SU-DHL-6 (cell line): ENCODE data around the gene MYBL2.

Experiments
- H2AFZ ChIP-seq: fragments of 200-600 bp; sonication (generic); 2 replicates; pipeline ENCODE4 v1.6.1; 2014; ENCODE audit warnings: low read depth, mild to moderate bottlenecking, moderate library complexity, mixed read lengths, antibody characterized with exemption, low read length; ENCODE audit not compliant: severe bottlenecking
- H3F3A ChIP-seq: fragments of 200-600 bp; shearing (Covaris generic); 2 replicates; pipeline ENCODE4 v1.6.0; 2016; ENCODE audit warnings: antibody characterized with exemption, mild to moderate bottlenecking; ENCODE audit not compliant: insufficient read depth
- H3K27ac ChIP-seq: fragments of 200-600 bp; sonication (generic); 2 replicates; pipeline ENCODE4 v1.5.1; 2016; ENCODE audit warnings: low read depth, mild to moderate bottlenecking, low read length, moderate library complexity, mixed read lengths
- H3K27me3 ChIP-seq: fragments of 200-600 bp; sonication (generic), shearing (Covaris generic); 2 replicates; pipeline ENCODE4 v1.6.0; 2014; ENCODE audit warnings: mild to moderate bottlenecking, low read length
- H3K36me3 ChIP-seq: fragments of 200-600 bp; sonication (generic); 2 replicates; pipeline ENCODE4 v1.6.1; 2014; ENCODE audit warnings: mild to moderate bottlenecking, low read length, mixed read lengths
- H3K4me2 ChIP-seq: fragments of 300-600, 200-600 bp; shearing (Covaris generic), sonication (generic); 2 replicates; pipeline ENCODE4 v1.6.0; 2014; ENCODE audit warnings: low read length, low read depth, mild to moderate bottlenecking; ENCODE audit not compliant: poor library complexity, severe bottlenecking
- H3K4me3 ChIP-seq: fragments of 200-600 bp; sonication (generic); 2 replicates; pipeline ENCODE4 v1.5.1; 2014; ENCODE audit warnings: antibody characterized with exemption, low read length, mild to moderate bottlenecking, mixed read lengths; ENCODE audit not compliant: insufficient read depth, poor library complexity, severe bottlenecking
- H3K79me2 ChIP-seq: fragments of 200-600 bp; sonication (generic); 2 replicates; pipeline ENCODE4 v1.6.1; 2014; ENCODE audit warnings: mild to moderate bottlenecking, low read length, moderate library complexity; ENCODE audit not compliant: insufficient read depth
- H3K9ac ChIP-seq: fragments of 200-600 bp; sonication (generic); 2 replicates; pipeline ENCODE4 v1.7.0; 2014; ENCODE audit warnings: mild to moderate bottlenecking, low read length
- H3K9me2 ChIP-seq: fragments of 200-600 bp; sonication (generic); replicated peaks from 2 replicates; pipeline ENCODE4 v1.6.1; 2014; ENCODE audit warnings: low read length; ENCODE audit not compliant: insufficient read depth
- H3K9me3 ChIP-seq: fragments of 200-600 bp; sonication (generic); 2 replicates; pipeline ENCODE4 v1.6.1; 2014; ENCODE audit warnings: low read length, mixed read lengths; ENCODE audit not compliant: insufficient read depth
- H4K20me1 ChIP-seq: fragments of 200-600 bp; sonication (generic); 2 replicates; pipeline ENCODE4 v1.6.1; 2014; ENCODE audit warnings: low read depth, mild to moderate bottlenecking, antibody characterized with exemption, low read length, moderate library complexity, mixed read lengths
- EZH2phosphoT487 ChIP-seq: fragments of 200-600 bp; sonication (generic), shearing (Covaris generic); conservative IDR thresholded peaks from 2 replicates; pipeline ENCODE4 v1.6.1; 2018; ENCODE audit warnings: mild to moderate bottlenecking, antibody characterized with exemption, low read length, moderate library complexity, mixed read lengths
- TF ChIP-seq, protein P1 (sequence below): fragments of 200-600 bp; sonication (generic); IDR thresholded peaks from one replicate; pipeline ENCODE4 v1.5.1; 2017; ENCODE audit warnings: antibody characterized with exemption, mild to moderate bottlenecking, low read length, moderate library complexity; ENCODE audit not compliant: insufficient read depth, poor library complexity, severe bottlenecking

The MYBL2 gene

DNA sequence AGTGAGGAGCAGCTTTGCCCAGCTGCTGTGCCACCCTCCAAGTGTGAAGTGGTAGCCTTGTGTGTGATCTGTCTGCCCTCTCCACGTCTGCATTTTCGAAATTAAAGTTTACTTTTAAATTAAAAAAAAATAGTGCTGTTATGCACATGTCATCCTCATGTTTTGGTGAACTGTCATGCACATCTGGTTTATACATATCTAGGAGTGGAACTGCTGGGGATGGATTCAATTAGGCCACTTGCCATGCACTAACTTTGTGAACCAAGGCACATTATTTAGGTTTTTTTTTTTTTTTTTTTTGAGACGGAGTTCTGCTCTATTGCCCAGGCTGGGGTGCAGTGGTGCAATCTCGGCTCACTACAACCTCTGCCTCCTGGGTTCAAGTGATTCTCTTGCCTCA is 56.3 kb downstream of the MYBL2 start:
- H3K27me3 ChIP-seq: no peaks in the 10 kb centered on the region
- H3K9me2 ChIP-seq: no peaks in the 10 kb centered on the region
- no peak overlapping the region for H3K27ac ChIP-seq
- no peaks in the 10 kb centered on the region for H3K9me3 ChIP-seq
- no peaks in the 10 kb centered on the region for H3K79me2 ChIP-seq
- TF ChIP-seq, protein P1, sequence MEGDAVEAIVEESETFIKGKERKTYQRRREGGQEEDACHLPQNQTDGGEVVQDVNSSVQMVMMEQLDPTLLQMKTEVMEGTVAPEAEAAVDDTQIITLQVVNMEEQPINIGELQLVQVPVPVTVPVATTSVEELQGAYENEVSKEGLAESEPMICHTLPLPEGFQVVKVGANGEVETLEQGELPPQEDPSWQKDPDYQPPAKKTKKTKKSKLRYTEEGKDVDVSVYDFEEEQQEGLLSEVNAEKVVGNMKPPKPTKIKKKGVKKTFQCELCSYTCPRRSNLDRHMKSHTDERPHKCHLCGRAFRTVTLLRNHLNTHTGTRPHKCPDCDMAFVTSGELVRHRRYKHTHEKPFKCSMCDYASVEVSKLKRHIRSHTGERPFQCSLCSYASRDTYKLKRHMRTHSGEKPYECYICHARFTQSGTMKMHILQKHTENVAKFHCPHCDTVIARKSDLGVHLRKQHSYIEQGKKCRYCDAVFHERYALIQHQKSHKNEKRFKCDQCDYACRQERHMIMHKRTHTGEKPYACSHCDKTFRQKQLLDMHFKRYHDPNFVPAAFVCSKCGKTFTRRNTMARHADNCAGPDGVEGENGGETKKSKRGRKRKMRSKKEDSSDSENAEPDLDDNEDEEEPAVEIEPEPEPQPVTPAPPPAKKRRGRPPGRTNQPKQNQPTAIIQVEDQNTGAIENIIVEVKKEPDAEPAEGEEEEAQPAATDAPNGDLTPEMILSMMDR: no peak
- no peak for TF ChIP-seq EZH2phosphoT487
- no peaks in the 10 kb centered on the region for H4K20me1 ChIP-seq
- H3F3A ChIP-seq: peaks cover 4% of the 10 kb centered on the region; the same call in 1 of the 2 replicates
- H2AFZ ChIP-seq: no peak overlapping the region
- no peak overlapping the region for H3K9ac ChIP-seq
- H3K4me2 ChIP-seq: no peak overlapping the region
- H3K36me3 ChIP-seq: no peaks in the 10 kb centered on the region
- H3K4me3 ChIP-seq: no peak overlapping the region

DNA sequence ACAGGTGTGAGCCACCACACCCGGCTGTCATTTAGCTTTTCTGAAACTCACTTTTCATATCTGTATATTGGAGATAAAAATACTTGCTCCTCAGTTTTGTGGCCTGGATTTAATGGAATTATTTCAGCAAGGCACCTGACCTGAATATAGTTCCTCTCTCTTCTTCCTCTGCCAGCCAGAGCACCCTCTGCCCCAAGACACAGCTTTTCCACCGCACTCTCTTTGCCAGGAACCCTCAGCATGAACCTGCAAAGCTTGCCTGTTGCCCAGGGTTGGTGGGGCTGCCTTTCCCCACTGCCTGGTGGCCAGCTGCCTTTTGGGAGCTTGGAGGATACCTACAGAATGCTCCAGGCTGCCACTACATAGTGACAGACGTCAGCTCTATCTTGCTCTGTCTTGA is 56.8 kb downstream of the MYBL2 start:
- H2AFZ ChIP-seq: no peak overlapping the region
- no peak overlapping the region for H3K4me2 ChIP-seq
- H3K4me3 ChIP-seq: no peak overlapping the region
- no peaks in the 10 kb centered on the region for H3K36me3 ChIP-seq
- H3K79me2 ChIP-seq: no peaks in the 10 kb centered on the region
- no peaks in the 10 kb centered on the region for H3K9me3 ChIP-seq
- no peaks in the 10 kb centered on the region for H4K20me1 ChIP-seq
- H3K9ac ChIP-seq: no peak overlapping the region
- no peaks in the 10 kb centered on the region for H3K27me3 ChIP-seq
- no peaks in the 10 kb centered on the region for H3K9me2 ChIP-seq
- peaks cover 4% of the 10 kb centered on the region; the same call in 1 of the 2 replicates for H3F3A ChIP-seq
- no peak overlapping the region for H3K27ac ChIP-seq
- no peak for TF ChIP-seq EZH2phosphoT487
- TF ChIP-seq, protein P1: no peak

DNA sequence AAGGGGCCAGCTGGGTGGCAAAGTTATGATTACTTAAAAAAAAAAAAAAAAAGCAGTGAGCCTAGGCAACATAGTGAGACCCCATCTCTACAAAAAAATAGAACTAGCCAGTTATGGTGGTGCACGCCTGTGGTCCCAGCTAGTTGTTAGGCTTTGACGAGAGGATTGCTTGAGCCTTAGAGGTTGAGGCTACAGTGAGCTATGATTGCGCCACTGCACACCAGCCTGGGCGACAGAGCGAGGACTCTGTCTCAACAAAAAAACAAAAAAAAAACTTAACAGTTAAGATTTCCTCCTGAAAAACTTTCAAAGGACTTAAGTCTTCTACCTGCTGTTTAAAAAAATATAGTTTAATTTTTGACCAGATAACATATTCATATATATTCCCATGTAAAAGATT is 57.5 kb downstream of the MYBL2 start:
- Histone ChIP-seq H3K9ac (no peak overlapping the region), H4K20me1 (no peaks in the 10 kb centered on the region), H3K36me3 (no peaks in the 10 kb centered on the region), H3K79me2 (no peaks in the 10 kb centered on the region), H3K9me2 (no peaks in the 10 kb centered on the region), H3K4me3 (no peak overlapping the region), H3F3A (peaks cover 4% of the 10 kb centered on the region; the same call in 1 of the 2 replicates), H3K4me2 (no peak overlapping the region), H3K27ac (no peak overlapping the region), H2AFZ (no peak overlapping the region), H3K27me3 (no peaks in the 10 kb centered on the region), H3K9me3 (no peaks in the 10 kb centered on the region)
- TF ChIP-seq EZH2phosphoT487: no peak
- TF ChIP-seq, protein P1: no peak
